OCI-LY1 (cell line): ENCODE results near the gene CHRM4.

ENCODE experiments used
- H2AFZ ChIP-seq: fragments of 200-600 bp; sonication (generic), shearing (Covaris generic); 2 replicates; pipeline ENCODE4 v1.6.0; 2014; ENCODE audit warnings: antibody characterized with exemption, mild to moderate bottlenecking, low read length
- H3F3A ChIP-seq: fragments of 200-600 bp; sonication (generic), shearing (Covaris generic); 2 replicates; pipeline ENCODE4 v1.6.0; 2014; ENCODE audit warnings: mild to moderate bottlenecking, antibody characterized with exemption, low read length, moderate library complexity; ENCODE audit not compliant: insufficient read depth
- H3K27ac ChIP-seq: fragments of 200-600 bp; sonication (generic); 2 replicates; pipeline ENCODE4 v1.5.1; 2014; ENCODE audit warnings: low read length, mixed run types, mild to moderate bottlenecking, low read depth; ENCODE audit not compliant: poor library complexity, severe bottlenecking
- H3K27me3 ChIP-seq: fragments of 200-600 bp; sonication (generic); 2 replicates; pipeline ENCODE4 v1.6.0; 2014; ENCODE audit warnings: antibody characterized with exemption, mild to moderate bottlenecking, low read length, moderate library complexity; ENCODE audit not compliant: insufficient read depth
- H3K36me3 ChIP-seq: fragments of 200-600 bp; sonication (generic); 2 replicates; pipeline ENCODE4 v1.6.1; 2014; ENCODE audit warnings: mild to moderate bottlenecking, antibody characterized with exemption, low read length, moderate library complexity, mixed read lengths; ENCODE audit not compliant: insufficient read depth
- H3K4me1 ChIP-seq: fragments of 200-600 bp; sonication (generic); 2 replicates; pipeline ENCODE4 v1.5.1; 2014; ENCODE audit warnings: mild to moderate bottlenecking, low read length, moderate library complexity; ENCODE audit not compliant: insufficient read depth, severe bottlenecking
- H3K4me2 ChIP-seq: fragments of 200-600 bp; sonication (generic), shearing (Covaris generic); 2 replicates; pipeline ENCODE4 v1.6.1; 2014; ENCODE audit warnings: low read length
- H3K4me3 ChIP-seq: fragments of 200-600 bp; sonication (generic); 2 replicates; pipeline ENCODE4 v1.5.1; 2014; ENCODE audit warnings: low read length, low read depth, mild to moderate bottlenecking, mixed read lengths; ENCODE audit not compliant: poor library complexity, severe bottlenecking
- H3K79me2 ChIP-seq: fragments of 200-600 bp; shearing (Covaris generic); 2 replicates; pipeline ENCODE4 v1.6.1; 2016; ENCODE audit warnings: mixed run types, low read length, mixed read lengths; ENCODE audit not compliant: insufficient read depth
- H3K9ac ChIP-seq: fragments of 200-600 bp; sonication (generic), shearing (Covaris generic); 2 replicates; pipeline ENCODE4 v1.6.1; 2014; ENCODE audit warnings: mild to moderate bottlenecking, low read length, mixed read lengths
- H3K9me2 ChIP-seq: fragments of 200-600 bp; sonication (generic), shearing (Covaris generic); 2 replicates; pipeline ENCODE4 v1.6.1; 2014; ENCODE audit warnings: low read depth, mild to moderate bottlenecking, low read length, mixed read lengths
- H3K9me3 ChIP-seq: fragments of 200-600 bp; shearing (Covaris generic); 2 replicates; pipeline ENCODE4 v1.6.1; 2014; ENCODE audit warnings: low read length, mixed read lengths
- H4K20me1 ChIP-seq: fragments of 200-600 bp; sonication (generic), shearing (Covaris generic); 2 replicates; pipeline ENCODE4 v1.6.0; 2016; ENCODE audit warnings: mild to moderate bottlenecking, low read length; ENCODE audit not compliant: insufficient read depth
- EZH2 ChIP-seq: fragments of 200-600 bp; sonication (generic), shearing (Covaris generic); IDR thresholded peaks from 2 replicates; pipeline ENCODE4 v1.8.0; 2017; ENCODE audit warnings: borderline replicate concordance, mixed run types, mild to moderate bottlenecking, antibody characterized with exemption, low read length, moderate library complexity, mixed read lengths
- TF ChIP-seq, protein P1 (sequence below): fragments of 200-600 bp; sonication (generic), shearing (Covaris generic); IDR thresholded peaks from 2 replicates; pipeline ENCODE4 v1.5.1; 2017; ENCODE audit warnings: mild to moderate bottlenecking, antibody characterized with exemption, low read length, moderate library complexity, mixed read lengths

The CHRM4 gene

DNA sequence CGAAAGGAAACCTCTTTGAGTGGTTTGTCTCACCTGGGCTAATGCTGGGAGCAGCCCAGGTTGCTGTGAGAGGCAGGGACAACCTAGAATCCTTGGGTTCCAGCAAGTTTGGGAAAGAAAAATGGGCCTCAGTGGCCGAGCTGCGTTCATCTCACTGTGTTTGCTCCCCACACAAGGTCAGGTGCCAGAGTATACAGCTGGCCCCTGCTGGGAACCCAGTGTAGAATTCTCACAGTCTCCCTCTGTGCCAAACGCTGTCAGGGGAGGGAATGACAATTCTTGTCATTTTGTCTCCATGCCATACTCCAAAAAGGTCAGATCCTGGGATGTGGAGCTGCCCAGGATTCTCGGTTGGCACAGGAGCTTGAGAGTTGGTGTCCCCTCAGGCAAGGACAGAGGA lies 40.0 kb downstream of the CHRM4 start:
- H3K4me1 ChIP-seq = peaks cover 56% of the 10 kb centered on the region
- TF ChIP-seq, protein P1, sequence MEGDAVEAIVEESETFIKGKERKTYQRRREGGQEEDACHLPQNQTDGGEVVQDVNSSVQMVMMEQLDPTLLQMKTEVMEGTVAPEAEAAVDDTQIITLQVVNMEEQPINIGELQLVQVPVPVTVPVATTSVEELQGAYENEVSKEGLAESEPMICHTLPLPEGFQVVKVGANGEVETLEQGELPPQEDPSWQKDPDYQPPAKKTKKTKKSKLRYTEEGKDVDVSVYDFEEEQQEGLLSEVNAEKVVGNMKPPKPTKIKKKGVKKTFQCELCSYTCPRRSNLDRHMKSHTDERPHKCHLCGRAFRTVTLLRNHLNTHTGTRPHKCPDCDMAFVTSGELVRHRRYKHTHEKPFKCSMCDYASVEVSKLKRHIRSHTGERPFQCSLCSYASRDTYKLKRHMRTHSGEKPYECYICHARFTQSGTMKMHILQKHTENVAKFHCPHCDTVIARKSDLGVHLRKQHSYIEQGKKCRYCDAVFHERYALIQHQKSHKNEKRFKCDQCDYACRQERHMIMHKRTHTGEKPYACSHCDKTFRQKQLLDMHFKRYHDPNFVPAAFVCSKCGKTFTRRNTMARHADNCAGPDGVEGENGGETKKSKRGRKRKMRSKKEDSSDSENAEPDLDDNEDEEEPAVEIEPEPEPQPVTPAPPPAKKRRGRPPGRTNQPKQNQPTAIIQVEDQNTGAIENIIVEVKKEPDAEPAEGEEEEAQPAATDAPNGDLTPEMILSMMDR = no peak
- no peak for TF ChIP-seq EZH2
- H3K79me2 ChIP-seq = no peaks in the 10 kb centered on the region
- peak overlapping the region; percentile 44 for H3K4me3 ChIP-seq
- no peaks in the 10 kb centered on the region for H3K9me2 ChIP-seq
- peak overlapping the region; percentile 76 for H3K27ac ChIP-seq
- H3K9me3 ChIP-seq = no peaks in the 10 kb centered on the region
- peaks cover 2% of the 10 kb centered on the region; the same call in 1 of the 2 replicates for H3K27me3 ChIP-seq
- peak overlapping the region; percentile 56; the same call in 1 of the 2 replicates for H3K9ac ChIP-seq
- H2AFZ ChIP-seq = no peak overlapping the region
- H3K4me2 ChIP-seq = peak overlapping the region; percentile 61
- no peaks in the 10 kb centered on the region for H4K20me1 ChIP-seq
- H3F3A ChIP-seq = no peaks in the 10 kb centered on the region
- H3K36me3 ChIP-seq = no peaks in the 10 kb centered on the region; the same call in 1 of the 2 replicates

DNA sequence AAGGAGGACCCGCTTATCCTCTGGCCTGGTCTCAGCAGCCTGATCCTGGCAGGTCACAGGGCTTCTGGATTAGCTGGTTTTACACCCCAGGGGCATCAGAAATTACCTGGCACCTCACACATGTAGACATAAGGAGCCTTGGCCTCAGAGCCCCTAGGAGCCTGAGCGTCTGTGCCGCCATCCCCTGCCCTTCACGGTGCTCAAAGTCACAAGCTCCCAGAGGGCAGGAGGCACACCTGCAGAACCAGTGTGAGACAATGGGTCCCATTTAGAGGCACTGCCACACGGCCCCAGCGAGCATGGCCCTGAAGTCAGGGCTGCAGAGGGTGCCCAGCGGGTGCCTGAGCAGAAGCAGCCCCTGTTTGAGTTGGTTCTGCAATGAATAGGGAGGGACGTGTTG lies 40.4 kb downstream of the CHRM4 start:
- no peaks in the 10 kb centered on the region for H4K20me1 ChIP-seq
- peak overlapping the region; percentile 56; the same call in 1 of the 2 replicates for H3K9ac ChIP-seq

DNA sequence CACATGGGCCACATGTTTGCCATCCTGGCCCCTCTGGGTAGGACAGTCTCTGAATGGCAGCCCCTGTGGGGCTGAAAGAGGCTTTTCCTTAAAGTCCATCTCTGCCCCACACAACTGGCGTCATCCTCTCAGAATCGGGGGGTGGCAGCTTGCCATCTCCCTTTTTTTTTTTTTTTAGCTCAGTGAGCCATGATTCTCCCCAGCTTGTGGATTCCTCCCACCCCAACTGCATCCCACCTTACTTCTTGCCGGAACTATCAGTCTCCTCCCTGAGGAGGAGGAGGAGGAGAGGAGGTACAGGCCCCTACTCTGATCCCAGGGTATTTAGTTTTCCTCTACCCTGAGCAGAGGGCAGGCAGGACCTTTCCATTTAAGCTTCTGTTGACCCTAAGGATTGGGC lies 40.9 kb downstream of the CHRM4 start:
- Histone ChIP-seq H3K9ac (peak overlapping the region; percentile 56; the same call in 1 of the 2 replicates), H4K20me1 (no peaks in the 10 kb centered on the region), H3K4me2 (peak overlapping the region; percentile 61; the same call in 1 of the 2 replicates), H3F3A (no peaks in the 10 kb centered on the region), H3K9me3 (no peaks in the 10 kb centered on the region), H2AFZ (no peak overlapping the region), H3K4me3 (no peak overlapping the region), H3K27me3 (peaks cover 6% of the 10 kb centered on the region; the same call in 1 of the 2 replicates), H3K36me3 (no peaks in the 10 kb centered on the region), H3K9me2 (no peaks in the 10 kb centered on the region), H3K4me1 (peaks cover 55% of the 10 kb centered on the region), H3K27ac (peak overlapping the region; percentile 76), H3K79me2 (no peaks in the 10 kb centered on the region)
- no peak for TF ChIP-seq EZH2
- TF ChIP-seq, protein P1 = no peak

More for the DNA sequence above, 40.4 kb downstream of the CHRM4 start:
- Histone ChIP-seq H3K9me3 (no peaks in the 10 kb centered on the region), H3K9me2 (no peaks in the 10 kb centered on the region), H3K4me3 (peak overlapping the region; percentile 44), H3K27ac (peak overlapping the region; percentile 76), H3F3A (no peaks in the 10 kb centered on the region), H2AFZ (no peak overlapping the region), H3K4me1 (peaks cover 55% of the 10 kb centered on the region), H3K79me2 (no peaks in the 10 kb centered on the region), H3K4me2 (peak overlapping the region; percentile 61), H3K27me3 (peaks cover 6% of the 10 kb centered on the region; the same call in 1 of the 2 replicates), H3K36me3 (no peaks in the 10 kb centered on the region; the same call in 1 of the 2 replicates)
- no peak for TF ChIP-seq EZH2
- TF ChIP-seq, protein P1 = no peak
